K562 (cell line): ENCODE results near the gene ADSS1. TPM values are rescaled to one million over a fixed set of nuclear protein-coding genes. Genes with fewer than 3 reads are reported as not detected.

ENCODE experiments used
- MAX ChIP-seq: sonication (generic); formaldehyde crosslinking; IDR thresholded peaks from 2 replicates; pipeline ENCODE4 v1.9.0; 2022; ENCODE audit warnings: mild to moderate bottlenecking, missing genetic modification reagents
- MBD2 ChIP-seq: sonication (generic); IDR thresholded peaks from 2 replicates; pipeline ENCODE4 v1.6.1; 2016; ENCODE audit warnings: low read depth, borderline replicate concordance
- NFATC3 ChIP-seq: fragments of 450-650 bp; IDR thresholded peaks from 2 replicates; pipeline ENCODE4 v1.6.1; 2017; ENCODE audit warnings: mild to moderate bottlenecking
- OTX1 ChIP-seq: fragments of 450-650 bp; formaldehyde crosslinking; IDR thresholded peaks from 2 replicates; pipeline ENCODE4 v1.4.0; 2022; ENCODE audit warnings: mild to moderate bottlenecking
- POLR3G ChIP-seq: IDR thresholded peaks from 2 replicates; pipeline ENCODE4 v1.6.1; 2011; ENCODE audit not compliant: insufficient read length, insufficient replicate concordance; ENCODE audit errors: extremely low read depth
- PTRF ChIP-seq: fragments of 450-650 bp; IDR thresholded peaks from 2 replicates; pipeline ENCODE4 v1.6.1; 2016; ENCODE audit warnings: mild to moderate bottlenecking, missing genetic modification characterization, missing compliant biosample characterization
- RBBP5 ChIP-seq: fragments of 200-600 bp; sonication (generic); IDR thresholded peaks from 2 replicates; pipeline ENCODE4 v1.6.1; 2012; ENCODE audit warnings: borderline replicate concordance, mild to moderate bottlenecking, low read length, control low read depth, inconsistent platforms; ENCODE audit not compliant: insufficient read depth, poor library complexity, severe bottlenecking
- RBFOX2 ChIP-seq: fragments of 200-400 bp; formaldehyde crosslinking; IDR thresholded peaks from 2 replicates; pipeline ENCODE4 v1.6.1; 2017; ENCODE audit warnings: low read depth, mild to moderate bottlenecking, low read length, moderate library complexity
- THRB ChIP-seq: fragments of 450-650 bp; formaldehyde crosslinking; conservative IDR thresholded peaks from 2 replicates; pipeline ENCODE4 v1.4.0; 2022; ENCODE audit warnings: mild to moderate bottlenecking, missing genetic modification characterization
- ZBTB1 ChIP-seq: sonication (generic); formaldehyde crosslinking; IDR thresholded peaks from 2 replicates; pipeline ENCODE4 v1.8.1; 2023; ENCODE audit warnings: missing genetic modification reagents, low read depth, mild to moderate bottlenecking, borderline replicate concordance
- ZBTB11 ChIP-seq, 3 experiments: fragments of 200-800 bp in 1 of 3; fragments of 250-450 bp in 1 of 3; fragments of 450-650 bp in 1 of 3; sonication (Bioruptor Pico) in 1 of 3; sonication (Bioruptor generic) in 1 of 3; formaldehyde crosslinking in 1 of 3; IDR thresholded peaks; 2 replicates each; pipeline versions ENCODE4 v1.6.1 to v1.8.0; 2016 to 2022; ENCODE audit warnings: mild to moderate bottlenecking in 2 of 3, missing genetic modification characterization in 2 of 3, missing compliant biosample characterization in 1 of 3, moderate library complexity in 1 of 3
- ZC3H11A ChIP-seq: IDR thresholded peaks from 2 replicates; pipeline ENCODE4 v1.6.1; 2012; ENCODE audit warnings: low read depth, low read length, improper control_type of control experiment
- ZC3H8 ChIP-seq: fragments of 450-650 bp; IDR thresholded peaks from 2 replicates; pipeline ENCODE4 v1.6.1; 2017
- ZNF263 ChIP-seq: sonication (generic); formaldehyde crosslinking; IDR thresholded peaks from 2 replicates; pipeline ENCODE4 v1.8.0; 2022; ENCODE audit warnings: mild to moderate bottlenecking, missing genetic modification reagents, borderline replicate concordance
- ZNF398 ChIP-seq: fragments of 250-450 bp; sonication (Bioruptor Pico); IDR thresholded peaks from 2 replicates; pipeline ENCODE4 v1.8.0; 2021; ENCODE audit warnings: moderate library complexity, mild to moderate bottlenecking, inconsistent platforms
- ZNF561 ChIP-seq: fragments of 450-650 bp; formaldehyde crosslinking; conservative IDR thresholded peaks from 2 replicates; pipeline ENCODE4 v1.4.0; 2020; ENCODE audit warnings: mild to moderate bottlenecking, moderate library complexity
- ZNF639 ChIP-seq, 2 experiments: fragments of 200-800 bp in 1 of 2; sonication (Bioruptor generic) in 1 of 2; sonication (generic) in 1 of 2; formaldehyde crosslinking in 1 of 2; IDR thresholded peaks in 1 of 2; conservative IDR thresholded peaks in 1 of 2; 2 replicates each; pipeline versions ENCODE4 v1.5.0 to v1.6.1; 2016 to 2020; ENCODE audit warnings: missing compliant biosample characterization in 1 of 2, missing genetic modification characterization in 1 of 2, missing genetic modification reagents in 1 of 2
- polyA plus RNA-seq, 8 experiments: library from polyadenylated mRNA; depleted of rRNA in 4 of 8; stranded (reverse) in 5 of 8; unstranded in 3 of 8; fragments of >200 nt; fragmentation: Nextera tagmentation in 2 of 8; fragmentation: Illumina TruSeq in 1 of 8; extraction: Ambion mirVana in 2 of 8; extraction: Trizol in 1 of 8; gene quantifications; 2 replicates each; pipeline versions ENCODE4 v1.2.1 to v1.2.3, GENCODE V29; 2011 to 2014; ENCODE audit warnings: inconsistent platforms in 1 of 8, missing spikeins in 1 of 8
- total RNA-seq, 7 experiments: library from RNA; depleted of rRNA in 6 of 7; stranded (reverse); fragments of >200 nt in 6 of 7; fragmentation: Illumina TruSeq in 2 of 7; extraction: Trizol in 2 of 7; gene quantifications; 2 replicates each; pipeline versions ENCODE4 v1.2.1 to v1.2.3, GENCODE V29; 2011 to 2021; ENCODE audit warnings: low replicate concordance in 1 of 7

ADSS1 gene
- total and polyA plus RNA-seq, 9 of the 15 experiments (the other 6 are each of a cell fraction or from before 2014, with no cell fraction given), result 0.53 to 5.9 (median 3.9) TPM

GRCh38 chr14:104794993-104795780 is 71.2 kb downstream of the ADSS1 start, which contains the start of gene AKT1 (continued):
- TF ChIP-seq RBFOX2 (peak; percentile 47), ZNF398 (CRISPR knock-in tag) (no peak), ZNF561 (CRISPR knock-in tag) (no peak), THRB (CRISPR knock-in tag) (no peak), ZC3H11A (no peak), RBBP5 (peak; percentile 9), ZBTB1 (CRISPR knock-in tag) (no peak), POLR3G (no peak), ZNF263 (CRISPR knock-in tag) (no peak), NFATC3 (no peak), MBD2 (no peak), OTX1 (no peak), PTRF (tag) (no peak), ZBTB11 (CRISPR knock-in tag; IDR thresholded peaks at IDR 0.05) (peak in 1 of 3 experiments; percentile 38; a peak in 1 of 6 replicates), ZNF639 (CRISPR knock-in tag; conservative IDR thresholded peaks at IDR 0.05 in 1 of 2, IDR thresholded peaks at IDR 0.05 in 1 of 2) (peak in 1 of 2 experiments; percentile 18; a peak in 1 of 4 replicates), ZC3H8 (no peak), MAX (CRISPR knock-in tag) (no peak)
